OCI-M1 (cell line): ENCODE results near the gene PLXND1.
"Not testable (repeated sequence)": the region's sequence is repeated elsewhere in the genome, so short reads cannot be mapped to it uniquely, and the experiment has no call there.

ENCODE experiments used
- DNase-seq: peaks from one replicate; lab custom pipeline; 2025; lab: John Stamatoyannopoulos, UW

PLXND1 gene

DNA sequence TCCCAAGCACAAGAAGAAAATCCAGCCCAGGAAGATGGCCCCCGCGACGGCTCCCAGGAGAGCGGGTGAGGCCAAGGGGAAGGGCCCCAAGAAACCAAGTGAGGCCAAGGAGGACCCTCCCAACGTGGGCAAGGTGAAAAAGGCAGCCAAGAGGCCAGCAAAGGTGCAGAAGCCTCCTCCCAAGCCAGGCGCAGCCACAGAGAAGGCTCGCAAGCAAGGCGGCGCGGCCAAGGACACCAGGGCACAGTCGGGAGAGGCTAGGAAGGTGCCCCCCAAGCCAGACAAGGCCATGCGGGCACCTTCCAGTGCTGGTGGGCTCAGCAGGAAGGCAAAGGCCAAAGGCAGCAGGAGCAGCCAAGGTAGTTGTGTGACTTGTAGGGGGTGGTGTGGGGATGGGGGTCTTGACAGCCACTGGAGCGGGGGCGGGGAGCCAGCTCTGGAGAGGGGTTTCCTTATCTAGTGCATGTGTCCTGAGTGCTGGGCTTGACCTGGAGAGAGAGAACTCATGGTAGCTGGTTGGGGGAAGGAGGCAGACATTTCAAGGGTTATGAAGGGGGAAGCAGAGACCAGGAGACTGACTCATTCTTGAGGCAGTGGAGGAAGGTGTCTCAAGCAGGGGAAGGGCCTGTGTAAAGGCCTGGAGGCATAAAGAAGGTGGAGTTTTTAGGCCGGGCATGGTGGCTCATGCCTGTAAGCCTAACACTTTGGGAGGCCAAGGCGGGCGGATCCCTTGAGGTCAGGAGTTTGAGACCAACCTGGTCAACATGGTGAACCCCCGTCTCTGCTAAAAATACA lies 57.3 kb downstream of the PLXND1 start:
- no peak for DNase-seq

GRCh38 chr3:129548104-129548965 lies 58.1 kb downstream of the PLXND1 start:
- DNase-seq: no peak

GRCh38 chr3:129547241-129547640 lies 59.2 kb downstream of the PLXND1 start:
- DNase-seq: no peak

DNA sequence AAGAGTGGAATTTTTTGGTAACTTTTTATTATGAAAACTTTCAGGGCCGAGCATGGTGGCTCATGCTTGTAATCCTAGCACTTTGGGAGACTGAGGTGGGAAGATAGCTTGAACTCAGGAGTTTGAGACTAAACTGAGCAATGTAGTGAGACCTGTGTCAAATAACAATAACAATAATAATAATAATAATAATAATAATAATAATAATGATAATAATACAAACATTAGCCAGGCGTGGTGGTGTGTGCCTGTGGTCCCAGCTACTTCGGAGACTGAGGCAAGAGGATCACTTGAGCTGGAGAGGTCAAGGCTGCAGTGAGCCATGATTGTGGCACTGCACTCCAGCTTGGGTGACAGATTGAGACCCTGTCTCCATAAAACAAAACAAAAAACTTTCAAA lies 60.5 kb downstream of the PLXND1 start:
- DNase-seq: not testable (repeated sequence)

DNA sequence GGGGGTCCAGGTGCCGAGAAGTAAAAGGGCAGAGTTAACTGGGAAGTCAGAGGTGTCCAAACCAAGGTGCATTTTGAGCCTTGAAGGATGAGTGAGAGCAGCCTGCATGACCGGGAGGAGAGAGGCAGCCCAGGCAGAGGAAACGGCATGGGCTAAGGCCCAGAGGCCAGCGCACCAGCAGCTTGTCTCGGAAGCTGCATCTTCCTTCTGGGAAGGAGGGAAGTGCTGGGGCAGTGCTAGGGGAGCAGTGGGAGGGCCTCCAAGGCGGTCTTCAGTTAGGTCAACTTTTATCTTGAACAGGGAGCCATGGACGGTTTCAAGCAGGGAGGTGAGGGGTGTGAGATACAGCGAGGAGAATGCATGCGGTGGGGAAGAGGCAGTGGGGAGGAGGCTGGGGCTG lies 62.5 kb downstream of the PLXND1 start:
- DNase-seq: no peak

- no peak for DNase-seq
Measured at GRCh38 chr3:129543156-129543790, 63.2 kb downstream of the PLXND1 start, which contains the start of gene H1-8. Gene H1-8 (plus strand): TSS chr3:129543175. CDS start chr3:129543219, 44 bp downstream.

GRCh38 chr3:129542747-129543146 lies 63.7 kb downstream of the PLXND1 start:
- DNase-seq: no peak

- DNase-seq: no peak
Measured at GRCh38 chr3:129540776-129541516, 65.5 kb downstream of the PLXND1 start.

- no peak for DNase-seq
Measured at GRCh38 chr3:129539206-129539605, 67.3 kb downstream of the PLXND1 start.

DNA sequence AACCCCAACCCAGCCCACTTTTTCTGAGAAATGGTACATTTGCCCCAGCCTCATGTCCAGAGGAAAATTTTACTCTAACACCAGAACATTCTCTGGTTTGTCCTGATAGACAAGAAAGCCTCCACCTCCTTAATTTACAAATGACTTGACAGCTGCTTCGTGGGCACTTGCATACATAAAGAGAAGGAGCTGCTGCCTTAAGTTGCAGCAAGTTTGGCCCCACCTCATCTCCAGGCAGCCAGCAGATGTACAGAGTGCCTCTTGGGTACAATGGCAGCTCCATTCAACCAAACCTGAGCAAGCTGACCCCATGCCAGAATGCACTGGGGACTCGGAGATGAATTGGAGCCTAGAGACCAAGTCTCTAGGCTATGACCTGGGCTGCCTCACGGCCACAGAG lies 69.7 kb downstream of the PLXND1 start:
- no peak for DNase-seq

DNA sequence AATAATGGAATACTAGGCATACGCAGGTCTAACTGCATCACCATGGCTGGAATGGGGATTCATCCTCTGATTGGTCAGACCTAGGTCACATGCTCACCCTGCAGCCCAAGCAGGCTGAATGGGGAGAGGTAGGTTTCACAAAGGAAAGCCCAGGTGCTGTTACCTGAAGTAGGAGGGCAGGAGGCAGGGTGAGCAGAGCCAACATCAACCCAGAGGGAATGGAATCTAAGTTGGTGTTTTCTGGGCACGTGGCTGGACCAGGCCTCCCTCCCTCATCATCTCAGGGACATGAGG lies 70.2 kb downstream of the PLXND1 start:
- DNase-seq: no peak

DNA sequence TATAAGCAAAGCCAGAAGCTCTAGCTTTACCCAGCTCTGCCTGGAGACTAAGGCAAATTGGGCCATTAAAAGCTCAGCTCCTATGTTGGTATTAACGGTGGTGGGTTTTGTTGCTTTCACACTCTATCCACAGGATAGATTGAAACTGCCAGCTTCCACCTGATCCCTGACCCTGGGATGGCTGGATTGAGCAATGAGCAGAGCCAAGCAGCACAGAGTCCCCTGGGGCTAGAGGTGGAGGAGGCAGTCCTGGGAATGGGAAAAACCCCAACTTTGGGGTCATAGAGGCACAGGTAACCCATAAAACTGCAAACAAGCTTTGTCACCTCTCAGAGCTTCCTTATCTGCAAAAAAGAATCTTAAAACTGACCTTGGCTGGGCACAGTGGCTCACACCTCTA lies 71.4 kb downstream of the PLXND1 start:
- DNase-seq: no peak

DNA sequence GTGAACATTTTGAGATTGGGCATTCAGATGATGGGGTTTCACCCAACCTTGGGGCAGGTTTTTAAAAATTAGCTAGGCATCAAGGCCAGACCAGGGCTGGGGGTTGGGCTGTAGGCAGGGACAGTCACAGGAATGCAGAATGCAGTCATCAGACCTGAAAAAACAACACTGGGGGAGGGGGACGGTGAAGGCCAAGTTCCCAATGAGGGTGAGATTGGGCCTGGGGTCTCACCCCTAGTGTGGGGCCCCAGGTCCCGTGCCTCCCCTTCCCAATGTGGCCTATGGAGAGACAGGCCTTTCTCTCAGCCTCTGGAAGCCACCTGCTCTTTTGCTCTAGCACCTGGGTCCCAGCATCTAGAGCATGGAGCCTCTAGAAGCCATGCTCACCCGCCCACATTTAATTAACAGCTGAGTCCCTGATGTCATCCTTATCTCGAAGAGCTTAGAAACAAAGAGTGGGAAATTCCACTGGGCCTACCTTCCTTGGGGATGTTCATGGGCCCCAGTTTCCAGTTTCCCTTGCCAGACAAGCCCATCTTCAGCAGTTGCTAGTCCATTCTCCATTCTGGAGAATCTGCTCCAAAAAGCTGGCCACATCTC lies 71.9 kb downstream of the PLXND1 start:
- no peak for DNase-seq

DNA sequence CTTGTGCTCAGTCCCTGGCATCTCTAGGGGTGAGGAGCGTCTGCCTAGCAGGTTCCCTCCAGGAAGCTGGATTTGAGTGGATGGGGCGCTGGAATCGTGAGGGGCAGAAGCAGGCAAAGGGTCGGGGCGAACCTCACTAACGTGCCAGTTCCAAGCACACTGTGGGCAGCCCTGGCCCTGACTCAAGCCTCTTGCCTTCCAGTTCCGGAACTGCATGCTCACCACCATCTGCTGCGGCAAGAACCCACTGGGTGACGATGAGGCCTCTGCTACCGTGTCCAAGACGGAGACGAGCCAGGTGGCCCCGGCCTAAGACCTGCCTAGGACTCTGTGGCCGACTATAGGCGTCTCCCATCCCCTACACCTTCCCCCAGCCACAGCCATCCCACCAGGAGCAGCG lies 73.1 kb downstream of the PLXND1 start:
- DNase-seq: no peak

- no peak for DNase-seq
Measured at GRCh38 chr3:129532261-129532660, 74.2 kb downstream of the PLXND1 start.

DNA sequence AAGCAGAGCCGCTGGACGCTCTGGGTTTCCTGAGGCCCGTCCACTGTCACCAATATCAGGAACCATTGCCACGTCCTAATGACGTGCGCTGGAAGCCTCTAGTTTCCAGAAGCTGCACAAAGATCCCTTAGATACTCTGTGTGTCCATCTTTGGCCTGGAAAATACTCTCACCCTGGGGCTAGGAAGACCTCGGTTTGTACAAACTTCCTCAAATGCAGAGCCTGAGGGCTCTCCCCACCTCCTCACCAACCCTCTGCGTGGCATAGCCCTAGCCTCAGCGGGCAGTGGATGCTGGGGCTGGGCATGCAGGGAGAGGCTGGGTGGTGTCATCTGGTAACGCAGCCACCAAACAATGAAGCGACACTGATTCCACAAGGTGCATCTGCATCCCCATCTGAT lies 74.8 kb downstream of the PLXND1 start:
- DNase-seq: no peak

GRCh38 chr3:129530821-129531220 lies 75.7 kb downstream of the PLXND1 start:
- DNase-seq: no peak

DNA sequence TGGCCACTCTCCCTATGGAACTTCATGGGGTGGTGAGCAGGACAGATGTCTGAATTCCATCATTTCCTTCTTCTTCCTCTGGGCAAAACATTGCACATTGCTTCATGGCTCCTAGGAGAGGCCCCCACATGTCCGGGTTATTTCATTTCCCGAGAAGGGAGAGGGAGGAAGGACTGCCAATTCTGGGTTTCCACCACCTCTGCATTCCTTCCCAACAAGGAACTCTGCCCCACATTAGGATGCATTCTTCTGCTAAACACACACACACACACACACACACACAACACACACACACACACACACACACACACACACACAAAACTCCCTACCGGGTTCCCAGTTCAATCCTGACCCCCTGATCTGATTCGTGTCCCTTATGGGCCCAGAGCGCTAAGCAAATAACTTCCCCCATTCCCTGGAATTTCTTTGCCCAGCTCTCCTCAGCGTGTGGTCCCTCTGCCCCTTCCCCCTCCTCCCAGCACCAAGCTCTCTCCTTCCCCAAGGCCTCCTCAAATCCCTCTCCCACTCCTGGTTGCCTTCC lies 76.2 kb downstream of the PLXND1 start:
- DNase-seq: no peak

GRCh38 chr3:129529436-129530210 lies 76.9 kb downstream of the PLXND1 start:
- no peak for DNase-seq

DNA sequence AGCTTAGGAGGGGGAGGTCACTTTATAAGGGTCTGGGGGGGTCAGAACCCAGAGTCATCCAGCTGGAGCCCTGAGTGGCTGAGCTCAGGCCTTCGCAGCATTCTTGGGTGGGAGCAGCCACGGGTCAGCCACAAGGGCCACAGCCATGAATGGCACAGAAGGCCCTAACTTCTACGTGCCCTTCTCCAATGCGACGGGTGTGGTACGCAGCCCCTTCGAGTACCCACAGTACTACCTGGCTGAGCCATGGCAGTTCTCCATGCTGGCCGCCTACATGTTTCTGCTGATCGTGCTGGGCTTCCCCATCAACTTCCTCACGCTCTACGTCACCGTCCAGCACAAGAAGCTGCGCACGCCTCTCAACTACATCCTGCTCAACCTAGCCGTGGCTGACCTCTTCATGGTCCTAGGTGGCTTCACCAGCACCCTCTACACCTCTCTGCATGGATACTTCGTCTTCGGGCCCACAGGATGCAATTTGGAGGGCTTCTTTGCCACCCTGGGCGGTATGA lies 77.8 kb downstream of the PLXND1 start, which contains the start of gene RHO:
Gene RHO, plus strand, starts transcription at position 51 of the 512 bp plus-strand sequence. Its CDS starts 95 bp downstream, at position 146.
- DNase-seq: no peak
